ENCODE data around the gene CDH4. TPM values are rescaled to one million over a fixed set of nuclear protein-coding genes. Genes with fewer than 3 reads are reported as not detected.

Gene CDH4
- total and polyA plus RNA-seq, 2 of the 13 experiments (the other 11 are each of a cell fraction or from before 2014, with no cell fraction given), result not detected

DNA sequence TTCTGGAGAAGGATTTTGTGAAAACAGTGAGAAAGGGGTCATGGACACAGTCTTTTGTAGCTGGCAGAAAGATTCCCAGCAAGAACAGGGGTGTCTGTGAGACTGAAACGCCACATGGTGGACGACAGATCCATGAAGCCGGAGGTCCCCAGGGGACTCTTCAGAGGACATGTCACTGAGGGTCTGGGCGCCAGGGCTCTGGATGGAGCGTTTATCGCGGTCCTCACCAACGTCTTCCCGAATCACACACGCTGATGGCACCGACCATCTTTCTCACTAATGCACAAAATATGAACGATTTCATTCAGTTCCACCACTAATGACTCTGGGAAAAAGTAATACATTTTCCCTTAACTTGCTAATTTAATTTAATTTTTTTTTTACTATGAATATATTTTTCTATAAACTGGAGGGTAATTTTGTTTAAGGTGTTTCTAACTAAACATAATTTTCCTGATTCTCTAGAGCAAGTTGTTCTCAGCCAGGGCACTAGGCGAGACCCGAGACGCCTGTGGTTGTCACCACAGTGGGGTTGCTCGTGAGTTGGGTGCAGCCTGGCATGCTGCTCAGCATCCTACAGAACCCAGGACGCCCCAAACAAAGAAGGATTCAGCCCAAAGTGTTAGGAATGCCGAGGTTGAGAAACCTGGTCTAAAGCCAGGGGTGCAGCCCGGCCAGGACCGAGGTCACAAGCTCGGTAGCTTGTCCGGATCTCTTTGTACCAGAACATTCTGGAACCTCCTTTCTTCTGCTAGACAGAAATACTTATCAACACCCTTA, 507.4 kb downstream of the CDH4 start:
- CTCF ChIA-PET (ENCODE audit: low intra/inter-chr PET ratio, low total read pairs), result no interaction called here
- BruUV-seq (replicated peaks), result no TSS peak
- ATAC-seq, result no peak
- Histone ChIP-seq H3K9ac (ENCODE audit: insufficient read depth, low read depth, low read length) (no peak overlapping the region), H3K27me3 (ENCODE audit: control insufficient read depth in 1 of 2, insufficient read depth in 2 of 2, low read length in 2 of 2) (peaks cover 28 to 88% of the 10 kb centered on the region in 2 experiments), H3K4me1 (ENCODE audit: insufficient read depth, low read length) (no peaks in the 10 kb centered on the region), H4K20me1 (ENCODE audit: insufficient read depth, low read length) (peaks cover 5% of the 10 kb centered on the region; the same call in 1 of the 2 replicates), H3K4me3 (replicated peaks in 1 of 3; ENCODE audit: insufficient read depth in 1 of 3, low read depth in 2 of 3, low read length in 3 of 3) (no peak overlapping the region), H2AFZ (ENCODE audit: low read length) (no peak overlapping the region), H3K79me2 (ENCODE audit: insufficient read depth, low read length) (no peaks in the 10 kb centered on the region), H3K9me3 (ENCODE audit: low read length) (no peaks in the 10 kb centered on the region), H3K27ac (ENCODE audit: extremely low read length, insufficient read depth, low read length) (no peak overlapping the region), H3K4me2 (ENCODE audit: low read depth, low read length) (no peak overlapping the region), H3K36me3 (replicated peaks in 1 of 2; ENCODE audit: control insufficient read depth in 1 of 2, insufficient read depth in 2 of 2, low read length in 2 of 2) (no peaks in the 10 kb centered on the region)
- TF ChIP-seq ARID2 (CRISPR knock-in tag; IDR thresholded peaks at IDR 0.05; ENCODE audit: borderline replicate concordance) (no peak), ZNF782 (CRISPR knock-in tag; IDR thresholded peaks at IDR 0.05; ENCODE audit: borderline replicate concordance) (no peak)
- TF ChIP-seq, protein P1, sequence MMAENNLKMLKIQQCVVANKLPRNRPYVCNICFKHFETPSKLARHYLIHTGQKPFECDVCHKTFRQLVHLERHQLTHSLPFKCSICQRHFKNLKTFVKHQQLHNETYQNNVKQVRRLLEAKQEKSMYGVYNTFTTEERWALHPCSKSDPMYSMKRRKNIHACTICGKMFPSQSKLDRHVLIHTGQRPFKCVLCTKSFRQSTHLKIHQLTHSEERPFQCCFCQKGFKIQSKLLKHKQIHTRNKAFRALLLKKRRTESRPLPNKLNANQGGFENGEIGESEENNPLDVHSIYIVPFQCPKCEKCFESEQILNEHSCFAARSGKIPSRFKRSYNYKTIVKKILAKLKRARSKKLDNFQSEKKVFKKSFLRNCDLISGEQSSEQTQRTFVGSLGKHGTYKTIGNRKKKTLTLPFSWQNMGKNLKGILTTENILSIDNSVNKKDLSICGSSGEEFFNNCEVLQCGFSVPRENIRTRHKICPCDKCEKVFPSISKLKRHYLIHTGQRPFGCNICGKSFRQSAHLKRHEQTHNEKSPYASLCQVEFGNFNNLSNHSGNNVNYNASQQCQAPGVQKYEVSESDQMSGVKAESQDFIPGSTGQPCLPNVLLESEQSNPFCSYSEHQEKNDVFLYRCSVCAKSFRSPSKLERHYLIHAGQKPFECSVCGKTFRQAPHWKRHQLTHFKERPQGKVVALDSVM (CRISPR knock-in tag; IDR thresholded peaks at IDR 0.05), result no peak
- TF ChIP-seq, protein P2, sequence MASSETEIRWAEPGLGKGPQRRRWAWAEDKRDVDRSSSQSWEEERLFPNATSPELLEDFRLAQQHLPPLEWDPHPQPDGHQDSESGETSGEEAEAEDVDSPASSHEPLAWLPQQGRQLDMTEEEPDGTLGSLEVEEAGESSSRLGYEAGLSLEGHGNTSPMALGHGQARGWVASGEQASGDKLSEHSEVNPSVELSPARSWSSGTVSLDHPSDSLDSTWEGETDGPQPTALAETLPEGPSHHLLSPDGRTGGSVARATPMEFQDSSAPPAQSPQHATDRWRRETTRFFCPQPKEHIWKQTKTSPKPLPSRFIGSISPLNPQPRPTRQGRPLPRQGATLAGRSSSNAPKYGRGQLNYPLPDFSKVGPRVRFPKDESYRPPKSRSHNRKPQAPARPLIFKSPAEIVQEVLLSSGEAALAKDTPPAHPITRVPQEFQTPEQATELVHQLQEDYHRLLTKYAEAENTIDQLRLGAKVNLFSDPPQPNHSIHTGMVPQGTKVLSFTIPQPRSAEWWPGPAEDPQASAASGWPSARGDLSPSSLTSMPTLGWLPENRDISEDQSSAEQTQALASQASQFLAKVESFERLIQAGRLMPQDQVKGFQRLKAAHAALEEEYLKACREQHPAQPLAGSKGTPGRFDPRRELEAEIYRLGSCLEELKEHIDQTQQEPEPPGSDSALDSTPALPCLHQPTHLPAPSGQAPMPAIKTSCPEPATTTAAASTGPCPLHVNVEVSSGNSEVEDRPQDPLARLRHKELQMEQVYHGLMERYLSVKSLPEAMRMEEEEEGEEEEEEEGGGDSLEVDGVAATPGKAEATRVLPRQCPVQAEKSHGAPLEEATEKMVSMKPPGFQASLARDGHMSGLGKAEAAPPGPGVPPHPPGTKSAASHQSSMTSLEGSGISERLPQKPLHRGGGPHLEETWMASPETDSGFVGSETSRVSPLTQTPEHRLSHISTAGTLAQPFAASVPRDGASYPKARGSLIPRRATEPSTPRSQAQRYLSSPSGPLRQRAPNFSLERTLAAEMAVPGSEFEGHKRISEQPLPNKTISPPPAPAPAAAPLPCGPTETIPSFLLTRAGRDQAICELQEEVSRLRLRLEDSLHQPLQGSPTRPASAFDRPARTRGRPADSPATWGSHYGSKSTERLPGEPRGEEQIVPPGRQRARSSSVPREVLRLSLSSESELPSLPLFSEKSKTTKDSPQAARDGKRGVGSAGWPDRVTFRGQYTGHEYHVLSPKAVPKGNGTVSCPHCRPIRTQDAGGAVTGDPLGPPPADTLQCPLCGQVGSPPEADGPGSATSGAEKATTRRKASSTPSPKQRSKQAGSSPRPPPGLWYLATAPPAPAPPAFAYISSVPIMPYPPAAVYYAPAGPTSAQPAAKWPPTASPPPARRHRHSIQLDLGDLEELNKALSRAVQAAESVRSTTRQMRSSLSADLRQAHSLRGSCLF (CRISPR knock-in tag; IDR thresholded peaks at IDR 0.05; ENCODE audit: borderline replicate concordance), result no peak
- POLR2A ChIA-PET, result no interaction called here
- in situ Hi-C loops (cut with HindIII; ENCODE audit: extremely low pct_ligation_motif_present, low pct_unique_long_range_greater_than_20kb), result no loop called here
- WGBS (ENCODE audit: low lambda C conversion rate), result 21% methylated on average over 22 of the region's 22 CpGs
- DNase-seq (ENCODE audit: low spot score), result no peak
- FAIRE-seq, result no peak
- intact Hi-C loops (cut with micrococcal nuclease; ENCODE audit: unreplicated experiment), result no loop called here

Data from HepG2 (cell line).